HepG2 (cell line): Measurements from ENCODE around the gene SNX30. TPM values are rescaled to one million over a fixed set of nuclear protein-coding genes. Genes with fewer than 3 reads are reported as not detected.

Experiments used
- ATAC-seq: fragments of 200-7000 bp; cut with Tn5 transposase; 3 replicates; pipeline ENCODE4 v1.9.1; 2020; ENCODE audit warnings: mild to moderate bottlenecking, moderate library complexity
- BruUV-seq: library from RNA; stranded (reverse); fragments of 400-500 nt; replicated peaks from 2 replicates; lab custom pipeline; 2021; lab: Mats Ljungman, UMichigan
- CTCF ChIA-PET: fragments of 300-600 bp; formaldehyde crosslinking; extraction: SDS; loops from one replicate; lab custom pipeline; 2021; ENCODE audit warnings: low total read pairs, inconsistent platforms, low intra/inter-chr PET ratio; lab: Yijun Ruan, JAX
- POLR2A ChIA-PET: fragments of 350-600 bp; sonication (Branson Sonifier 250); formaldehyde crosslinking; loops from one replicate; lab custom pipeline; 2020; ENCODE audit warnings: antibody characterized with exemption, inconsistent platforms; lab: Yijun Ruan, JAX
- DNase-seq: peaks from one replicate; pipeline ENCODE4 v3.0.0-alpha.2; 2015; ENCODE audit warnings: low spot score
- FAIRE-seq: peaks from 3 replicates; lab custom pipeline; 2011; peaks lifted over from hg19 to GRCh38; lab: Jason Lieb, UNC
- H2AFZ ChIP-seq: one replicate; pipeline ENCODE4 v1.6.1; 2011; ENCODE audit warnings: low read length, inconsistent platforms
- H3K27ac ChIP-seq: fragments of 300-600 bp; 3 replicates; pipeline ENCODE4 v1.8.0; 2011; ENCODE audit warnings: mixed run types, mild to moderate bottlenecking, mixed read lengths, low read length, inconsistent platforms; ENCODE audit not compliant: insufficient read depth; ENCODE audit errors: extremely low read length
- H3K27me3 ChIP-seq, 2 experiments: fragments of 200-600 bp in 1 of 2; 2 replicates in 1 of 2; 3 replicates in 1 of 2; pipeline versions ENCODE4 v1.6.0 to v1.8.0; 2011; ENCODE audit warnings: low read length in 2 of 2, mild to moderate bottlenecking in 2 of 2, moderate library complexity in 2 of 2, inconsistent platforms in 1 of 2; ENCODE audit not compliant: insufficient read depth in 2 of 2, control insufficient read depth in 1 of 2
- H3K36me3 ChIP-seq, 2 experiments: fragments of 200-600 bp in 1 of 2; replicated peaks in 1 of 2; 2 replicates in 1 of 2; 3 replicates in 1 of 2; pipeline versions ENCODE4 v1.5.1 to v1.8.0; 2011; ENCODE audit warnings: low read length in 2 of 2, inconsistent platforms in 1 of 2; ENCODE audit not compliant: insufficient read depth in 2 of 2, control insufficient read depth in 1 of 2
- H3K4me1 ChIP-seq: 2 replicates; pipeline ENCODE4 v1.5.1; 2012; ENCODE audit warnings: low read length, inconsistent platforms; ENCODE audit not compliant: insufficient read depth
- H3K4me2 ChIP-seq: 2 replicates; pipeline ENCODE4 v1.6.0; 2011; ENCODE audit warnings: low read depth, low read length, inconsistent platforms
- H3K4me3 ChIP-seq, 3 experiments: fragments of 200-600 bp in 1 of 3; sonication (generic), shearing (Covaris generic) in 1 of 3; replicated peaks in 1 of 3; 2 replicates each; pipeline ENCODE4 v1.5.1; 2011 to 2016; ENCODE audit warnings: low read length in 3 of 3, inconsistent platforms in 2 of 3, low read depth in 2 of 3, mild to moderate bottlenecking in 2 of 3, control low read depth in 1 of 3, mixed read lengths in 1 of 3; ENCODE audit not compliant: insufficient read depth in 1 of 3
- H3K79me2 ChIP-seq: one replicate; pipeline ENCODE4 v1.6.1; 2011; ENCODE audit warnings: low read length, inconsistent platforms; ENCODE audit not compliant: insufficient read depth
- H3K9ac ChIP-seq: 2 replicates; pipeline ENCODE4 v1.6.0; 2011; ENCODE audit warnings: mild to moderate bottlenecking, low read depth, low read length, inconsistent platforms; ENCODE audit not compliant: insufficient read depth
- H3K9me3 ChIP-seq: 2 replicates; pipeline ENCODE4 v1.5.1; 2012; ENCODE audit warnings: mild to moderate bottlenecking, low read length
- H4K20me1 ChIP-seq: 2 replicates; pipeline ENCODE4 v1.6.0; 2011; ENCODE audit warnings: inconsistent platforms, mild to moderate bottlenecking, low read length, moderate library complexity; ENCODE audit not compliant: insufficient read depth
- HNF4A ChIP-seq: sonication (generic); formaldehyde crosslinking; IDR thresholded peaks from 2 replicates; pipeline ENCODE4 v1.4.0; 2020; ENCODE audit warnings: missing genetic modification reagents
- HNRNPUL1 ChIP-seq: fragments of 200-400 bp; formaldehyde crosslinking; IDR thresholded peaks from 2 replicates; pipeline ENCODE4 v1.6.1; 2017; ENCODE audit warnings: low read depth, mild to moderate bottlenecking, low read length, moderate library complexity
- KLF6 ChIP-seq: IDR thresholded peaks from 2 replicates; pipeline ENCODE4 v1.8.0; 2016; ENCODE audit warnings: missing biosample characterization, missing genetic modification reagents
- NR2F6 ChIP-seq, 2 experiments: IDR thresholded peaks; 2 replicates each; pipeline ENCODE4 v1.6.1; 2016; ENCODE audit warnings: antibody characterized with exemption in 1 of 2, mild to moderate bottlenecking in 1 of 2
- POGZ ChIP-seq: sonication (generic); formaldehyde crosslinking; IDR thresholded peaks from 2 replicates; pipeline ENCODE4 v1.4.0; 2020; ENCODE audit warnings: mild to moderate bottlenecking, missing genetic modification reagents
- SATB2 ChIP-seq: sonication (generic); formaldehyde crosslinking; IDR thresholded peaks from 2 replicates; pipeline ENCODE4 v1.5.0; 2020; ENCODE audit warnings: missing genetic modification reagents
- ZNF142 ChIP-seq: sonication (generic); formaldehyde crosslinking; IDR thresholded peaks from 2 replicates; pipeline ENCODE4 v1.4.0; 2020; ENCODE audit warnings: missing genetic modification reagents
- ZNF558 ChIP-seq: sonication (generic); formaldehyde crosslinking; IDR thresholded peaks from 2 replicates; pipeline ENCODE4 v1.9.0; 2022; ENCODE audit warnings: mild to moderate bottlenecking, missing genetic modification reagents, borderline replicate concordance
- ZNF619 ChIP-seq: sonication (generic); formaldehyde crosslinking; IDR thresholded peaks from 2 replicates; pipeline ENCODE4 v1.4.0; 2020; ENCODE audit warnings: mild to moderate bottlenecking, missing genetic modification reagents
- WGBS: methylation state at CpG from one replicate; pipeline ENCODE4 v1.1.6; 2017; ENCODE audit warnings: low lambda C conversion rate; 5-methylcytosine and 5-hydroxymethylcytosine counted together
- in situ Hi-C: cut with HindIII; loops from 2 replicates; pipeline ENCODE4 v1.10.0; 2017; ENCODE audit warnings: low pct_unique_long_range_greater_than_20kb; ENCODE audit not compliant: extremely low pct_ligation_motif_present
- intact Hi-C: fragments of 100-400 bp; cut with micrococcal nuclease; formaldehyde crosslinking; loops from one replicate; pipeline ENCODE4 v1.10.0; 2022; ENCODE audit not compliant: unreplicated experiment
- polyA plus RNA-seq, 8 experiments: library from polyadenylated mRNA; depleted of rRNA in 3 of 8; stranded (reverse) in 7 of 8; unstranded in 1 of 8; fragments of >200 nt; fragmentation: Illumina TruSeq in 4 of 8; extraction: Trizol in 4 of 8; gene quantifications; 2 replicates each; pipeline versions ENCODE4 v1.2.1 to v1.2.3, GENCODE V29; 2011 to 2016; ENCODE audit warnings: low read depth in 4 of 8, missing spikeins in 1 of 8, mixed read lengths in 1 of 8; ENCODE audit not compliant: insufficient read depth in 1 of 8
- total RNA-seq, 5 experiments: library from RNA; depleted of rRNA; stranded (reverse); fragments of >200 nt; fragmentation: Illumina TruSeq; extraction: Trizol; gene quantifications; 2 replicates each; pipeline ENCODE4 v1.2.3, GENCODE V29; 2016; ENCODE audit warnings: low read depth in 1 of 5

Gene SNX30
- total and polyA plus RNA-seq, 2 of the 13 experiments (the other 11 are each of a cell fraction or from before 2014, with no cell fraction given): 4.4 to 12.4 TPM

- Histone ChIP-seq H3K79me2 (no peaks in the 10 kb centered on the region), H3K36me3 (no peaks in the 10 kb centered on the region), H3K27me3 (peaks cover 0 to 5% of the 10 kb centered on the region in 2 experiments; a peak in 1 of 5 replicates), H3K4me3 (no peak overlapping the region), H3K4me1 (peaks cover 17% of the 10 kb centered on the region), H3K9ac (no peak overlapping the region), H4K20me1 (no peaks in the 10 kb centered on the region), H3K4me2 (no peak overlapping the region), H3K27ac (no peak overlapping the region), H2AFZ (no peak overlapping the region), H3K9me3 (no peaks in the 10 kb centered on the region)
- intact Hi-C loops (no loop called here), in situ Hi-C loops (no loop called here)
- WGBS: 17% methylated on average over 3 of the region's 3 CpGs
- BruUV-seq: no TSS peak
- POLR2A ChIA-PET: no interaction called here
- TF ChIP-seq SATB2 (CRISPR knock-in tag): no peak
- no peak for TF ChIP-seq HNF4A (CRISPR knock-in tag)
- no peak for TF ChIP-seq POGZ (CRISPR knock-in tag)
- TF ChIP-seq ZNF619 (CRISPR knock-in tag): no peak
- TF ChIP-seq ZNF558 (CRISPR knock-in tag): no peak
- TF ChIP-seq KLF6: no peak
- TF ChIP-seq NR2F6 (IDR thresholded peaks at IDR 0.05): no peak
- TF ChIP-seq NR2F6 (CRISPR knock-in tag; IDR thresholded peaks at IDR 0.05): no peak
- TF ChIP-seq ZNF142 (CRISPR knock-in tag): no peak
- no peak for TF ChIP-seq HNRNPUL1
- FAIRE-seq: no peak
- CTCF ChIA-PET: no interaction called here
- ATAC-seq: no peak
- no peak for DNase-seq
Observed at GRCh38 chr9:112896131-112896530, 145.6 kb downstream of the SNX30 start.
